ENCODE results near the gene SHBG. TPM values are rescaled to one million over a fixed set of nuclear protein-coding genes. Genes with fewer than 3 reads are reported as not detected.

The SHBG gene
- under 1 TPM; 0.28 to 0.63 TPM for total RNA-seq
- polyA plus RNA-seq: under 1 TPM; 0.16 to 0.57 TPM
- long read RNA-seq, donor 1, partial matches to known transcripts: 0 of 1 reads
- long read RNA-seq, donor 1, other reads (novel, unspliced or antisense): 0 of 1 reads
- long read RNA-seq, donor 2: 0 reads
- long read RNA-seq, donor 3: 0 reads
- long read RNA-seq, donor 4: 0 reads
- long read RNA-seq, donor 5, partial matches to known transcripts: 22 of 100 reads
- long read RNA-seq, donor 5, other reads (novel, unspliced or antisense): 77 of 100 reads

- peaks cover 0 to 23% (median 0%) of the 10 kb centered on the region in 5 donors for H3K4me1 ChIP-seq (ENCODE audit: control insufficient read depth in 5 of 5, insufficient read depth in 5 of 5, low read length in 5 of 5)
- ATAC-seq (ENCODE audit: insufficient read depth, low FRiP score) (no peak), DNase-seq (no peak)
- no peaks in the 10 kb centered on the region for H3K9me3 ChIP-seq (ENCODE audit: control insufficient read depth in 4 of 4, insufficient read depth in 3 of 4, low read length in 3 of 4)
- no peak within 1 kb of the TSS for H3K4me3 ChIP-seq
- no peak within 1 kb of the TSS for H3K9ac ChIP-seq (ENCODE audit: insufficient read depth in 1 of 2, low read length in 2 of 2)
- peaks cover 0 to 4% (median 2%) of the 10 kb centered on the region in 4 donors for H3K36me3 ChIP-seq (ENCODE audit: control insufficient read depth in 4 of 4, insufficient read depth in 4 of 4, low read length in 4 of 4)
- TF ChIP-seq CTCF (IDR thresholded peaks at IDR 0.05; ENCODE audit: control extremely low read depth, extremely low read depth): no peak
- H3K27me3 ChIP-seq (ENCODE audit: control insufficient read depth in 3 of 3, insufficient read depth in 3 of 3, low read length in 2 of 3): no peaks in the 10 kb centered on the region
- H3K27ac ChIP-seq (ENCODE audit: low read depth in 1 of 2, low read length in 1 of 2): no peak within 1 kb of the TSS
- WGBS, 2 donors: 77 to 84% methylated on average over 13 of the region's 13 CpGs
Observed at GRCh38 chr17:7629939-7630571, at the start of gene SHBG. Gene SHBG (plus strand): TSS chr17:7630135. CDS start chr17:7630173, 38 bp downstream.

GRCh38 chr17:7580604-7581575 lies 49.0 kb upstream of the SHBG start:
- peak overlapping the region; percentile 26 for H3K4me3 ChIP-seq
- peak overlapping the region in 1 of 2 donors; percentile 92 for H3K27ac ChIP-seq (ENCODE audit: low read depth in 1 of 2, low read length in 1 of 2)
- peaks cover 25 to 36% (median 32%) of the 10 kb centered on the region in 4 donors for H3K36me3 ChIP-seq (ENCODE audit: control insufficient read depth in 4 of 4, insufficient read depth in 4 of 4, low read length in 4 of 4)
- no peaks in the 10 kb centered on the region for H3K27me3 ChIP-seq (ENCODE audit: control insufficient read depth in 3 of 3, insufficient read depth in 3 of 3, low read length in 2 of 3)
- DNase-seq: no peak
- 78 to 79% methylated on average over 23 of the region's 23 CpGs for WGBS, 2 donors
- peak overlapping the region in 1 of 2 donors; percentile 47 for H3K9ac ChIP-seq (ENCODE audit: insufficient read depth in 1 of 2, low read length in 2 of 2)
- no peaks in the 10 kb centered on the region for H3K9me3 ChIP-seq (ENCODE audit: control insufficient read depth in 4 of 4, insufficient read depth in 3 of 4, low read length in 3 of 4)
- H3K4me1 ChIP-seq (ENCODE audit: control insufficient read depth in 5 of 5, insufficient read depth in 5 of 5, low read length in 5 of 5): peaks cover 10 to 36% (median 17%) of the 10 kb centered on the region in 5 donors
- ATAC-seq (ENCODE audit: insufficient read depth, low FRiP score): no peak
- no peak for TF ChIP-seq CTCF (IDR thresholded peaks at IDR 0.05; ENCODE audit: control extremely low read depth, extremely low read depth)

- TF ChIP-seq CTCF (IDR thresholded peaks at IDR 0.05; ENCODE audit: control extremely low read depth, extremely low read depth): no peak
- ATAC-seq (ENCODE audit: insufficient read depth, low FRiP score) (no peak), DNase-seq (peak in 1 of 3 donors; percentile 8)
- H3K36me3 ChIP-seq (ENCODE audit: control insufficient read depth in 4 of 4, insufficient read depth in 4 of 4, low read length in 4 of 4): peaks cover 11 to 28% (median 21%) of the 10 kb centered on the region in 4 donors
- H3K27me3 ChIP-seq (ENCODE audit: control insufficient read depth in 3 of 3, insufficient read depth in 3 of 3, low read length in 2 of 3): no peaks in the 10 kb centered on the region
- peak overlapping the region in 1 of 2 donors; percentile 37 for H3K9ac ChIP-seq (ENCODE audit: insufficient read depth in 1 of 2, low read length in 2 of 2)
- H3K4me1 ChIP-seq (ENCODE audit: control insufficient read depth in 5 of 5, insufficient read depth in 5 of 5, low read length in 5 of 5): peaks cover 10 to 35% (median 17%) of the 10 kb centered on the region in 5 donors
- 82 to 87% methylated on average over 36 of the region's 36 CpGs for WGBS, 2 donors
- peak overlapping the region; percentile 42 for H3K4me3 ChIP-seq
- peak overlapping the region; percentile 89 for H3K27ac ChIP-seq (ENCODE audit: low read depth in 1 of 2, low read length in 1 of 2)
- H3K9me3 ChIP-seq (ENCODE audit: control insufficient read depth in 4 of 4, insufficient read depth in 3 of 4, low read length in 3 of 4): no peaks in the 10 kb centered on the region
Observed at GRCh38 chr17:7582396-7583252, 47.3 kb upstream of the SHBG start.

All from lung (tissue), 16 donors.